Spleen (tissue), 7 donors: ENCODE data around the gene LIMK1.

Experiments used
- POLR2A ChIP-seq, 3 donors: fragments of 450-650 bp; IDR thresholded peaks; one replicate each; pipeline ENCODE4 v1.5.1; 2017; ENCODE audit warnings: antibody characterized with exemption in 3 of 3, mild to moderate bottlenecking in 1 of 3
- POLR2AphosphoS5 ChIP-seq, 3 donors: sonication (generic); formaldehyde crosslinking; IDR thresholded peaks; one replicate each; pipeline ENCODE4 v1.5.1; 2017; ENCODE audit warnings: antibody characterized with exemption in 3 of 3
- TF ChIP-seq, protein P1 (sequence below), 11 experiments: fragments of 200-600 bp in 7 of 11; fragments of 450-650 bp in 4 of 11; sonication (generic) in 4 of 11; IDR thresholded peaks in 8 of 11; conservative IDR thresholded peaks in 3 of 11; 1 replicate in 7 of 11; 2 replicates in 4 of 11; pipeline versions ENCODE4 v1.4.0 to v1.8.0; 2016 to 2021; ENCODE audit warnings: antibody characterized with exemption in 11 of 11, inconsistent platforms in 4 of 11, mild to moderate bottlenecking in 1 of 11
- donor health status: DM: no; HTN: no; CAD: no; lungs with moderate emphysema.
- donor health status: DM: no; HTN: no; CAD: no.
- donor health status: DM: no; HTN: no; CAD: no.

DNA sequence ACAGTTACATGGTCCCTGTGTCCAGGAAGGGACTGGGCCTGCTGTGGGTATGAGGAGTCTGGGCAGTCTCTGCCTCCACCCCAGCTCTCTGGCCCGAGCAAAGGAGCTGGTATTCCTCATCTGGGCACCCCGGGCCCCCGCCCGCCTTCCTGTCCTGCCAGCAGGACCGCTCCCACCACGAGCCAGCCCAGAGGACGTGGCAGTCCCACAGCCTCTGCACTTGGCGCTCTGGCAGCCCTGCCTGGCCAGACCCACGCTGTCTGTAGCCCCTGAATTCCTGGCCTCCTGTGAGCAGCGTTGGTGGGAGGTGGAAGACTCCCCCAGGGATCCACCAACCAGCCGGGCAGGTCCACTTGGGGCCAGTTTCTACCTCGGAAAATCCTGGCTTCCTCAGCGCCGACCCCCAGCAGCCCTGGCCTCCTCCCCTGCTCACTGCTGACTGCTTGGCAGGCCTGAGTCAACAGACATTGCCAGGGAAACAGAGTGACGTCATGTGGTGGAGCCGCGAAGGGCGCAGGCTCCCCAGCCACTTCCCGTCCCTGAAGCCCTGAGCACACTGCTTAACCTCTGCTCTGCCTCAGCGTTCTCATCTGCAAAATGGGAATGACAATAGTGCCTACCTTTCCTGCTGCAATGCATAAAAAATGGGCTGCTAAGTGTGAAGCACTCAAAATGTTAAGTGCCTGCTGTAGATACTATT, 21.6 kb upstream of the LIMK1 start:
- TF ChIP-seq, protein P1, sequence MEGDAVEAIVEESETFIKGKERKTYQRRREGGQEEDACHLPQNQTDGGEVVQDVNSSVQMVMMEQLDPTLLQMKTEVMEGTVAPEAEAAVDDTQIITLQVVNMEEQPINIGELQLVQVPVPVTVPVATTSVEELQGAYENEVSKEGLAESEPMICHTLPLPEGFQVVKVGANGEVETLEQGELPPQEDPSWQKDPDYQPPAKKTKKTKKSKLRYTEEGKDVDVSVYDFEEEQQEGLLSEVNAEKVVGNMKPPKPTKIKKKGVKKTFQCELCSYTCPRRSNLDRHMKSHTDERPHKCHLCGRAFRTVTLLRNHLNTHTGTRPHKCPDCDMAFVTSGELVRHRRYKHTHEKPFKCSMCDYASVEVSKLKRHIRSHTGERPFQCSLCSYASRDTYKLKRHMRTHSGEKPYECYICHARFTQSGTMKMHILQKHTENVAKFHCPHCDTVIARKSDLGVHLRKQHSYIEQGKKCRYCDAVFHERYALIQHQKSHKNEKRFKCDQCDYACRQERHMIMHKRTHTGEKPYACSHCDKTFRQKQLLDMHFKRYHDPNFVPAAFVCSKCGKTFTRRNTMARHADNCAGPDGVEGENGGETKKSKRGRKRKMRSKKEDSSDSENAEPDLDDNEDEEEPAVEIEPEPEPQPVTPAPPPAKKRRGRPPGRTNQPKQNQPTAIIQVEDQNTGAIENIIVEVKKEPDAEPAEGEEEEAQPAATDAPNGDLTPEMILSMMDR (IDR thresholded peaks at IDR 0.05 in 8 of 11, conservative IDR thresholded peaks at IDR 0.05 in 3 of 11) = no peak
- peak in 1 of 3 donors; percentile 16 for TF ChIP-seq POLR2A (IDR thresholded peaks at IDR 0.05)
- TF ChIP-seq POLR2AphosphoS5 (IDR thresholded peaks at IDR 0.05) = peak; percentile 74 to 88 (median 83)
